MM.1S (cell line): ENCODE data around the gene TPD52L1.

ENCODE experiments used
- DNase-seq: peaks from one replicate; pipeline ENCODE4 v3.0.0-alpha.2; 2015
- H2AFZ ChIP-seq: fragments of 300-600 bp; sonication (generic); 2 replicates; pipeline ENCODE4 v1.6.0; 2016; ENCODE audit warnings: antibody characterized with exemption, low read length
- H3F3A ChIP-seq: fragments of 300-600 bp; sonication (generic); 2 replicates; pipeline ENCODE4 v1.6.1; 2016; ENCODE audit warnings: mild to moderate bottlenecking, antibody characterized with exemption, low read length, moderate library complexity, mixed read lengths; ENCODE audit not compliant: insufficient read depth
- H3K27ac ChIP-seq: fragments of 300-600 bp; sonication (generic); 2 replicates; pipeline ENCODE4 v1.5.1; 2016; ENCODE audit warnings: mild to moderate bottlenecking, low read length
- H3K27me3 ChIP-seq: fragments of 300-600 bp; sonication (generic); replicated peaks from 2 replicates; pipeline ENCODE4 v1.6.0; 2016; ENCODE audit warnings: low read length; ENCODE audit not compliant: insufficient read depth
- H3K36me3 ChIP-seq: fragments of 300-600 bp; sonication (generic); replicated peaks from 2 replicates; pipeline ENCODE4 v1.6.1; 2016; ENCODE audit warnings: mild to moderate bottlenecking, low read length, mixed read lengths; ENCODE audit not compliant: insufficient read depth
- H3K4me1 ChIP-seq: fragments of 300-600 bp; sonication (generic); 2 replicates; pipeline ENCODE4 v1.6.1; 2016; ENCODE audit warnings: low read length, mixed read lengths
- H3K4me2 ChIP-seq: fragments of 300-600 bp; sonication (generic); 2 replicates; pipeline ENCODE4 v1.6.0; 2016; ENCODE audit warnings: low read depth, low read length
- H3K4me3 ChIP-seq: fragments of 300-600 bp; sonication (generic); 2 replicates; pipeline ENCODE4 v1.5.1; 2016; ENCODE audit warnings: low read length, mixed read lengths
- H3K79me2 ChIP-seq: fragments of 300-600 bp; sonication (generic); 2 replicates; pipeline ENCODE4 v1.6.1; 2016; ENCODE audit warnings: mixed run types, low read length, mixed read lengths
- H3K9ac ChIP-seq: fragments of 300-600 bp; sonication (generic); 2 replicates; pipeline ENCODE4 v1.6.1; 2016; ENCODE audit warnings: low read length, mixed read lengths
- H3K9me2 ChIP-seq: fragments of 300-600 bp; sonication (generic); replicated peaks from 2 replicates; pipeline ENCODE4 v1.6.1; 2016; ENCODE audit warnings: mild to moderate bottlenecking, low read length, mixed read lengths; ENCODE audit not compliant: insufficient read depth
- H3K9me3 ChIP-seq: fragments of 300-600 bp; sonication (generic); replicated peaks from 2 replicates; pipeline ENCODE4 v1.6.1; 2016; ENCODE audit warnings: mild to moderate bottlenecking, low read length, mixed read lengths; ENCODE audit not compliant: insufficient read depth
- H4K20me1 ChIP-seq: fragments of 300-600 bp; sonication (generic); 2 replicates; pipeline ENCODE4 v1.6.1; 2016; ENCODE audit warnings: mild to moderate bottlenecking, low read length, moderate library complexity, mixed read lengths; ENCODE audit not compliant: insufficient read depth
- EZH2 ChIP-seq: fragments of 300-600 bp; sonication (generic); optimal IDR thresholded peaks from 2 replicates; pipeline ENCODE3; 2017; ENCODE audit warnings: low read depth, mild to moderate bottlenecking, antibody characterized with exemption, low read length, mixed read lengths
- EZH2phosphoT487 ChIP-seq: fragments of 300-600 bp; sonication (generic); IDR thresholded peaks from 2 replicates; pipeline ENCODE4 v1.6.1; 2018; ENCODE audit warnings: antibody characterized with exemption, low read length
- TF ChIP-seq, protein P1 (sequence below): fragments of 300-600 bp; sonication (generic); IDR thresholded peaks from 2 replicates; pipeline ENCODE4 v1.5.1; 2016; ENCODE audit warnings: antibody characterized with exemption, low read length, mixed read lengths

TPD52L1 gene, protein sequence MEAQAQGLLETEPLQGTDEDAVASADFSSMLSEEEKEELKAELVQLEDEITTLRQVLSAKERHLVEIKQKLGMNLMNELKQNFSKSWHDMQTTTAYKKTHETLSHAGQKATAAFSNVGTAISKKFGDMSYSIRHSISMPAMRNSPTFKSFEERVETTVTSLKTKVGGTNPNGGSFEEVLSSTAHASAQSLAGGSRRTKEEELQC

DNA sequence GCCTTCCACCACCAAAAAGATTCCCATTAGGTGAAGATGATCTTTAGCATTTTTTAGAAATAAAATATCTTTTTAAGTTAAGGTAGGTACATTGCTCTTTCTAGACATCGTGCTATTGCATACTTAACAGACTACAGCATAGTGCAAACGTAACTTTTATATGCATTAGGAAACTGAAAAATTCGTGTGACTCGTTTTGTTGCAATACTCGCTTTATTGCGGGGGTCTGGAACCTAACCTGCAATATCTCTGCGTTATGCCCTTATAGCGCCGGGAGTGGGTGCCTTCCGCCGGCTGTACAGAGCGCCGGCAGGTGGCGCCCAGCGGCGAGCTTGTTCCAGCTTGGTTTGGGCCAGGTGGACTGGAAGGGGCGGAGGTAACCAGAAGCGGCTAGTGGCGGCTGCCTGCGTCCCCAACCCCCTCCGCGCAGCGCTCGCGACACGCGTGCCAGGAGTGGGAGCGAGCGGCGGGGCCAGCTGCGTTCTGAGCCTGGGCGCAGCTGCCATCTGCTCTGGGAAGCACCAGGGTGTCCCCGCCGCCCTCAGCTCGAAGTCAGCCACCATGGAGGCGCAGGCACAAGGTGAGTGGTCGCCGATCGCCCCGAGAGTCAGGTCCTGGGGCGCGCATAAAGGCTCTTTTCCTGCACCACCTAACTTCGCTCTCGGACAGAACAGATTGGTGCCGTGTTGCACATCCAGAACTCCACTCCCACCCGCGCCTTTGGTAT lies at the start of gene TPD52L1:
Gene TPD52L1, plus strand, starts transcription at position 383 of the 727 bp plus-strand sequence. Its CDS starts 179 bp downstream, at position 562.
- Histone ChIP-seq H3K27ac (no peak within 1 kb of the TSS), H3K9ac (peak within 1 kb of the TSS; percentile 11; the same call in 1 of the 2 replicates), H2AFZ (peak within 1 kb of the TSS; percentile 84), H3K79me2 (no peaks in the 10 kb centered on the region), H3K9me3 (no peaks in the 10 kb centered on the region), H3K4me1 (no peaks in the 10 kb centered on the region), H3F3A (no peaks in the 10 kb centered on the region), H3K27me3 (no peaks in the 10 kb centered on the region), H3K36me3 (no peaks in the 10 kb centered on the region), H3K4me2 (peak within 1 kb of the TSS; percentile 85), H3K9me2 (no peaks in the 10 kb centered on the region), H4K20me1 (no peaks in the 10 kb centered on the region), H3K4me3 (peak within 1 kb of the TSS; percentile 63)
- TF ChIP-seq, protein P1, sequence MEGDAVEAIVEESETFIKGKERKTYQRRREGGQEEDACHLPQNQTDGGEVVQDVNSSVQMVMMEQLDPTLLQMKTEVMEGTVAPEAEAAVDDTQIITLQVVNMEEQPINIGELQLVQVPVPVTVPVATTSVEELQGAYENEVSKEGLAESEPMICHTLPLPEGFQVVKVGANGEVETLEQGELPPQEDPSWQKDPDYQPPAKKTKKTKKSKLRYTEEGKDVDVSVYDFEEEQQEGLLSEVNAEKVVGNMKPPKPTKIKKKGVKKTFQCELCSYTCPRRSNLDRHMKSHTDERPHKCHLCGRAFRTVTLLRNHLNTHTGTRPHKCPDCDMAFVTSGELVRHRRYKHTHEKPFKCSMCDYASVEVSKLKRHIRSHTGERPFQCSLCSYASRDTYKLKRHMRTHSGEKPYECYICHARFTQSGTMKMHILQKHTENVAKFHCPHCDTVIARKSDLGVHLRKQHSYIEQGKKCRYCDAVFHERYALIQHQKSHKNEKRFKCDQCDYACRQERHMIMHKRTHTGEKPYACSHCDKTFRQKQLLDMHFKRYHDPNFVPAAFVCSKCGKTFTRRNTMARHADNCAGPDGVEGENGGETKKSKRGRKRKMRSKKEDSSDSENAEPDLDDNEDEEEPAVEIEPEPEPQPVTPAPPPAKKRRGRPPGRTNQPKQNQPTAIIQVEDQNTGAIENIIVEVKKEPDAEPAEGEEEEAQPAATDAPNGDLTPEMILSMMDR: peak; percentile 89
- TF ChIP-seq EZH2phosphoT487: no peak
- no peak for TF ChIP-seq EZH2
- DNase-seq: peak; percentile 79

DNA sequence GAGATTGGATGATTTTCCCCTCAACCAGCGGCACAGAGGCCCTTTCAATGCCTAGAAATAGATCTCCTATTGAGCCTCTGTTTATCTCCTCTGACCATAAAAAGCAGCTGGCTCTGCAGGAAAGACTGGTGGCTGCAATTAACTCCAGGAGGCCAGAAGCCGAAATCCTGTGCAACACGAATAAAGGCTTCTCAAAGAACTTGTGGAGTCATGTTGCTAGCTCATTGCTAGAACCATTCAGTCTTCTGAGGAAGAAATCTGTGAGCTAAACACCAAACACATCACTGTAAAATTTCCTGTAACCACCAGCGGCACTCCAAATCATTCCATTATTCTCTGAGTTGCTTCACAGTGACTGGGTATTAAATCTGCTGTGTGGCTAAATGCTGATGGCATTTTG lies 49.1 kb upstream of the TPD52L1 start:
- DNase-seq: no peak
- Histone ChIP-seq H3K4me3 (no peak overlapping the region), H2AFZ (no peak overlapping the region), H3K9ac (no peak overlapping the region), H3K9me2 (no peaks in the 10 kb centered on the region), H3K4me1 (no peaks in the 10 kb centered on the region), H3K9me3 (no peaks in the 10 kb centered on the region), H3K36me3 (no peaks in the 10 kb centered on the region), H3K27me3 (no peaks in the 10 kb centered on the region), H3K27ac (no peak overlapping the region), H3K4me2 (no peak overlapping the region), H3F3A (no peaks in the 10 kb centered on the region), H4K20me1 (no peaks in the 10 kb centered on the region), H3K79me2 (no peaks in the 10 kb centered on the region)
- TF ChIP-seq EZH2phosphoT487: no peak
- TF ChIP-seq, protein P1: no peak
- no peak for TF ChIP-seq EZH2

DNA sequence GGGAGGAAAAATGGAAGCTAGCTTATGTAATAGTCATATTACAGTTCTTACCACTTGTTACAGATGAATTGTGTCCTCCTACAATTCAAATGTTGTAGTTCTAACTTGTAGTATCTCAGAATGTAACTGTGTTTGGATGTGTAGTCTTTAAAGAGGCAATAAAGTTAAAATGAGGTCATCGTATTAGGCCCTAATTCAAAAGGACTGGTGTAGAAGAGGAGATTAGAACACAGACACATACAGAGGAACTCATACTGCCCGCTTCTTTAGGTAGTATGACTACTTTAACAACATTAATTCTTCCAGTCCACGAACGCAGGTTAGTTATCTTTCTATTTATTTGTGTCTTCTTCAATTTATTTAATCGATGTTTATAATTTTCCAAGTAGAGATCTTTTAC lies 46.5 kb upstream of the TPD52L1 start:
- H2AFZ ChIP-seq: no peak overlapping the region
- H3K4me3 ChIP-seq: no peak overlapping the region
- no peak overlapping the region for H3K9ac ChIP-seq

More for the DNA sequence above, 46.5 kb upstream of the TPD52L1 start:
- Histone ChIP-seq H3K4me2 (no peak overlapping the region), H3F3A (no peaks in the 10 kb centered on the region), H3K9me2 (no peaks in the 10 kb centered on the region), H3K4me1 (no peaks in the 10 kb centered on the region), H3K27me3 (no peaks in the 10 kb centered on the region), H3K79me2 (no peaks in the 10 kb centered on the region), H3K27ac (no peak overlapping the region), H3K36me3 (no peaks in the 10 kb centered on the region), H3K9me3 (no peaks in the 10 kb centered on the region), H4K20me1 (no peaks in the 10 kb centered on the region)
- no peak for TF ChIP-seq EZH2
- TF ChIP-seq, protein P1: no peak
- TF ChIP-seq EZH2phosphoT487: no peak
- DNase-seq: no peak
